PFSK-1 (cell line): ENCODE results near the gene SRPK1.

Experiments
- POLR2AphosphoS5 ChIP-seq: IDR thresholded peaks from 2 replicates; pipeline ENCODE4 v1.6.1; 2012; ENCODE audit warnings: low read depth, mild to moderate bottlenecking, control low read depth, low read length, moderate library complexity
- SIN3A ChIP-seq: IDR thresholded peaks from 2 replicates; pipeline ENCODE4 v1.6.1; 2012; ENCODE audit warnings: mild to moderate bottlenecking, low read length, moderate library complexity, borderline replicate concordance; ENCODE audit not compliant: insufficient read depth
- TAF1 ChIP-seq: IDR thresholded peaks from 2 replicates; pipeline ENCODE4 v1.6.1; 2012; ENCODE audit warnings: low read length, control low read depth, borderline replicate concordance; ENCODE audit not compliant: insufficient read depth

DNA sequence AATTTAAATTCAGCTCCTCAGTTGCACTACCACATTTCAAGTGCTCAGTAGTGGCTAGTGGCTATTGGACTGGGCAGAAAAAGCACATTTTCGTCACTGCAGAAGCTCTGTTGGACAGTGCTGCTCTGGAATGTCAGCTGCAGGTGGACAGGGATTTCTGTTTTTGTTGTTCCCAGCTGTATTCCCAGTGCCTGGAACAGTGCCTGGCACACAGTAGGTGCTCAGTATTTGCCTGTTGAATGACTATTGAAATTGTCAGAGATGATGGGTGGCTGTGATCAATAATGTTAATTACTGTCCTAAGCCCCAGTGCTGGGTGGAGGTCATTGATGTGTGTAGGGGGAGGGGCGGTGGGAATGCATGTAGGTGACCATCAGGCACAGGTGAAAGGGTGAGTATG, 134.6 kb downstream of the SRPK1 start:
- TF ChIP-seq POLR2AphosphoS5: no peak
- TF ChIP-seq SIN3A: no peak
- TF ChIP-seq TAF1: no peak
